GM12878 (cell line): Measurements from ENCODE around the gene CNTNAP2. TPM values are rescaled to one million over a fixed set of nuclear protein-coding genes. Genes with fewer than 3 reads are reported as not detected.

Experiments
- ATAC-seq: fragments of 200-7000 bp; cut with Tn5 transposase; 3 replicates; pipeline ENCODE4 v1.9.1; 2020; ENCODE audit warnings: mild to moderate bottlenecking, moderate library complexity
- BruUV-seq: library from RNA; stranded (reverse); fragments of 400-500 nt; replicated peaks from 2 replicates; lab custom pipeline; 2021; lab: Mats Ljungman, UMichigan
- CTCF ChIA-PET: fragments of 300-600 bp; sonication (Branson Sonifier 250); formaldehyde crosslinking; extraction: SDS; loops from one replicate; lab custom pipeline; 2021; ENCODE audit warnings: inconsistent platforms; lab: Yijun Ruan, JAX
- POLR2A ChIA-PET: fragments of 350-600 bp; formaldehyde crosslinking; extraction: SDS; loops from one replicate; lab custom pipeline; 2021; ENCODE audit warnings: inconsistent platforms; lab: Charles Lee
- RAD21 ChIA-PET: fragments of 300-600 bp; sonication (Branson Sonifier 250); formaldehyde crosslinking; loops from one replicate; lab custom pipeline; 2023; ENCODE audit warnings: antibody characterized with exemption; ENCODE audit not compliant: unreplicated experiment; lab: Charles Lee
- SMC1A ChIA-PET: fragments of 300-600 bp; sonication (Branson Sonifier 250); formaldehyde crosslinking; loops from one replicate; lab custom pipeline; 2023; ENCODE audit not compliant: unreplicated experiment, uncharacterized antibody; lab: Charles Lee
- DNase-seq: peaks from one replicate; pipeline ENCODE4 v3.0.0-alpha.2; 2011; ENCODE audit warnings: low read depth, low spot score
- FAIRE-seq: peaks from 3 replicates; lab custom pipeline; 2011; peaks lifted over from hg19 to GRCh38; lab: Jason Lieb, UNC
- H2AFZ ChIP-seq: 2 replicates; pipeline ENCODE4 v1.6.0; 2011; ENCODE audit warnings: low read depth, low read length, control low read depth; ENCODE audit not compliant: control insufficient read depth
- H3K27ac ChIP-seq: 2 replicates; pipeline ENCODE4 v1.5.1; 2011; ENCODE audit warnings: control low read depth; ENCODE audit not compliant: control insufficient read depth, insufficient read depth
- H3K27me3 ChIP-seq, 2 experiments: replicated peaks in 1 of 2; 2 replicates each; pipeline versions ENCODE4 v1.6.0 to v1.6.1; 2011; ENCODE audit warnings: low read length in 1 of 2; ENCODE audit not compliant: control insufficient read depth in 2 of 2, insufficient read depth in 2 of 2
- H3K36me3 ChIP-seq, 2 experiments: 2 replicates each; pipeline ENCODE4 v1.5.1; 2011; ENCODE audit warnings: low read length in 1 of 2; ENCODE audit not compliant: control insufficient read depth in 2 of 2, insufficient read depth in 2 of 2
- H3K4me1 ChIP-seq: 2 replicates; pipeline ENCODE4 v1.6.1; 2011; ENCODE audit warnings: mild to moderate bottlenecking, low read length, moderate library complexity, mixed read lengths; ENCODE audit not compliant: control insufficient read depth, insufficient read depth
- H3K4me2 ChIP-seq: 2 replicates; pipeline ENCODE4 v1.6.0; 2011; ENCODE audit warnings: control low read depth; ENCODE audit not compliant: control insufficient read depth, insufficient read depth
- H3K4me3 ChIP-seq: fragments of 200-600 bp; sonication (generic); 2 replicates; pipeline ENCODE4 v1.5.1; 2016
- H3K79me2 ChIP-seq: 2 replicates; pipeline ENCODE4 v1.6.0; 2011; ENCODE audit warnings: low read length; ENCODE audit not compliant: control insufficient read depth, insufficient read depth
- H3K9ac ChIP-seq: 2 replicates; pipeline ENCODE4 v1.8.0; 2011; ENCODE audit warnings: low read length, control low read depth, mixed read lengths; ENCODE audit not compliant: control insufficient read depth, insufficient read depth
- H3K9me3 ChIP-seq: replicated peaks from 3 replicates; pipeline ENCODE4 v1.5.1; 2011; ENCODE audit warnings: mild to moderate bottlenecking, low read length; ENCODE audit not compliant: control insufficient read depth, insufficient read depth
- H4K20me1 ChIP-seq: 2 replicates; pipeline ENCODE4 v1.6.0; 2011; ENCODE audit not compliant: control insufficient read depth, insufficient read depth
- FOXM1 ChIP-seq: IDR thresholded peaks from 2 replicates; pipeline ENCODE4 v1.6.1; 2012; ENCODE audit warnings: low read depth, mild to moderate bottlenecking, inconsistent platforms, low read length, moderate library complexity
- HDGF ChIP-seq: fragments of 450-650 bp; IDR thresholded peaks from 2 replicates; pipeline ENCODE4 v1.6.1; 2016; ENCODE audit warnings: antibody characterized with exemption
- JUNB ChIP-seq: IDR thresholded peaks from 2 replicates; pipeline ENCODE4 v1.6.1; 2016; ENCODE audit warnings: antibody characterized with exemption, mild to moderate bottlenecking
- KAT2A ChIP-seq: conservative IDR thresholded peaks from 2 replicates; pipeline ENCODE4 v1.6.1; 2011; ENCODE audit warnings: low read depth, low read length; ENCODE audit not compliant: control insufficient read depth
- MEF2B ChIP-seq: fragments of 450-650 bp; IDR thresholded peaks from 2 replicates; pipeline ENCODE4 v1.6.1; 2018; ENCODE audit warnings: mild to moderate bottlenecking, moderate library complexity; ENCODE audit not compliant: partially characterized antibody, poor library complexity, severe bottlenecking
- PAX5 ChIP-seq: IDR thresholded peaks from 2 replicates; pipeline ENCODE4 v1.6.1; 2011; ENCODE audit warnings: low read depth, low read length, borderline replicate concordance
- RELB ChIP-seq: fragments of 450-650 bp; IDR thresholded peaks from 2 replicates; pipeline ENCODE4 v1.6.1; 2017; ENCODE audit warnings: low read depth, mild to moderate bottlenecking, moderate library complexity
- SMAD5 ChIP-seq: IDR thresholded peaks from 2 replicates; pipeline ENCODE4 v1.6.1; 2016; ENCODE audit warnings: antibody characterized with exemption, low read depth
- SREBF1 ChIP-seq: IDR thresholded peaks from 2 replicates; pipeline ENCODE4 v1.6.1; 2012; ENCODE audit warnings: mild to moderate bottlenecking, low read length
- SUPT20H ChIP-seq: IDR thresholded peaks from 2 replicates; pipeline ENCODE4 v1.6.1; 2011; ENCODE audit warnings: low read depth, mild to moderate bottlenecking, low read length, moderate library complexity, borderline replicate concordance; ENCODE audit not compliant: control insufficient read depth
- TCF7 ChIP-seq: IDR thresholded peaks from 2 replicates; pipeline ENCODE4 v1.6.1; 2014; ENCODE audit warnings: antibody characterized with exemption, borderline replicate concordance
- ZBED1 ChIP-seq: IDR thresholded peaks from 2 replicates; pipeline ENCODE4 v1.6.1; 2016; ENCODE audit warnings: borderline replicate concordance
- ZNF384 ChIP-seq: IDR thresholded peaks from 2 replicates; pipeline ENCODE4 v1.6.1; 2012; ENCODE audit warnings: low read depth, mild to moderate bottlenecking, low read length, improper control_type of control experiment, borderline replicate concordance
- WGBS: methylation state at CpG from one replicate; pipeline ENCODE4 v1.1.6; 2016; ENCODE audit warnings: low lambda C conversion rate; ENCODE audit not compliant: insufficient replicate concordance, insufficient coverage; ENCODE audit errors: missing lambda C conversion rate; 5-methylcytosine and 5-hydroxymethylcytosine counted together
- in situ Hi-C: fragments of 300-500 bp; cut with MboI; formaldehyde crosslinking; loops from 9 replicates; pipeline ENCODE4 v1.14.3; 2018; ENCODE audit warnings: mixed read lengths
- intact Hi-C: fragments of 100-400 bp; cut with micrococcal nuclease; formaldehyde crosslinking; loops from one replicate; pipeline ENCODE4 v1.14.2; 2022; ENCODE audit not compliant: unreplicated experiment
- polyA plus RNA-seq, 11 experiments: library from polyadenylated mRNA; depleted of rRNA in 4 of 11; unstranded in 6 of 11; stranded (reverse) in 5 of 11; fragments of >200 nt; fragmentation: Nextera tagmentation in 4 of 11; fragmentation: Illumina TruSeq in 1 of 11; extraction: Ambion mirVana in 4 of 11; extraction: Trizol in 1 of 11; gene quantifications; 1 replicate in 1 of 11; 2 replicates in 10 of 11; pipeline versions ENCODE4 v1.2.1 to v1.2.3, GENCODE V29; 2011 to 2016; ENCODE audit warnings: inconsistent platforms in 2 of 11, missing spikeins in 2 of 11, low read depth in 1 of 11
- total RNA-seq, 4 experiments: library from RNA; depleted of rRNA in 3 of 4; stranded (reverse); fragments of >200 nt in 3 of 4; fragmentation: Illumina TruSeq in 1 of 4; extraction: Trizol in 1 of 4; gene quantifications; 2 replicates each; pipeline versions ENCODE4 v1.2.1 to v1.2.3, GENCODE V29; 2013 to 2021
- TF ChIP-seq, protein P1 (sequence below): fragments of 450-650 bp; conservative IDR thresholded peaks from 2 replicates; pipeline ENCODE4 v1.6.1; 2017; ENCODE audit warnings: mild to moderate bottlenecking, moderate library complexity
- TF ChIP-seq, protein P2 (sequence below): fragments of 450-650 bp; IDR thresholded peaks from 2 replicates; pipeline ENCODE4 v1.6.1; 2016; ENCODE audit warnings: mild to moderate bottlenecking

Gene CNTNAP2
- total and polyA plus RNA-seq, 10 of the 15 experiments (the other 5 are each of a cell fraction or from before 2014, with no cell fraction given): 0.03 to 0.08 (median 0.03) TPM; not detected in 7

DNA sequence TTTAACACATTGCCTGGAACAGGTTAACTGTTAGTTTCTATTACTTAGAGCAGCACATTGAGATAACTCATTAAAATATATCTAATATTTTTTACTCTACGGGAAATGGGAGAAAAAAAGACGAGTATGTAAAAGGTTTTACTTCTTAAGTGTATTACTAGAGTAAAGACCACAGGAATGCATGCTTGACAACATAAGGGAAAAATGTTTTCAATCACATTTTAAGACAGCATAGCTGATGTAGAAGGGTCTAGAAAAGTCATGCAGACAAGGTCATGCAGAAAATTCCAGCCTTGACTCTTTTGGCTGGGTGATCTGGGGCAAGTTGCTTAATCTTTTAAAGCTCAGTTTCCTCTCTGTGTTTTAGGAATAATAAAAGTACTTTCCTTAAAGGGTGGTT is 806.2 kb downstream of the CNTNAP2 start:
- Histone ChIP-seq H3K4me2 (no peak overlapping the region), H3K9me3 (no peaks in the 10 kb centered on the region), H3K9ac (no peak overlapping the region), H3K36me3 (no peaks in the 10 kb centered on the region), H3K79me2 (no peaks in the 10 kb centered on the region), H3K4me3 (no peak overlapping the region), H3K27me3 (no peaks in the 10 kb centered on the region), H4K20me1 (no peaks in the 10 kb centered on the region), H3K4me1 (no peaks in the 10 kb centered on the region), H2AFZ (no peak overlapping the region), H3K27ac (no peak overlapping the region)
- RAD21 ChIA-PET: no interaction called here
- POLR2A ChIA-PET: no interaction called here
- DNase-seq (no peak), FAIRE-seq (no peak), ATAC-seq (no peak)
- SMC1A ChIA-PET: no interaction called here
- BruUV-seq: no TSS peak
- in situ Hi-C loops (no loop called here), intact Hi-C loops (no loop called here)
- WGBS: 0% methylated on average over 2 of the region's 2 CpGs
- no peak for TF ChIP-seq JUNB
- no peak for TF ChIP-seq TCF7
- TF ChIP-seq FOXM1: no peak
- no peak for TF ChIP-seq MEF2B
- TF ChIP-seq ZNF384: no peak
- TF ChIP-seq SREBF1: no peak
- CTCF ChIA-PET: no interaction called here

GRCh38 chr7:146926841-146927240 is 810.2 kb downstream of the CNTNAP2 start:
- Histone ChIP-seq H3K36me3 (no peaks in the 10 kb centered on the region), H3K9me3 (no peaks in the 10 kb centered on the region), H3K4me3 (no peak overlapping the region), H2AFZ (no peak overlapping the region), H4K20me1 (no peaks in the 10 kb centered on the region), H3K4me2 (no peak overlapping the region), H3K27me3 (no peaks in the 10 kb centered on the region), H3K79me2 (no peaks in the 10 kb centered on the region), H3K4me1 (no peaks in the 10 kb centered on the region), H3K9ac (no peak overlapping the region), H3K27ac (no peak overlapping the region)
- FAIRE-seq (no peak), ATAC-seq (no peak), DNase-seq (no peak)
- WGBS: 0% methylated on average over 2 of the region's 2 CpGs
- POLR2A ChIA-PET: no interaction called here
- in situ Hi-C loops (no loop called here), intact Hi-C loops (no loop called here)
- RAD21 ChIA-PET: no interaction called here
- SMC1A ChIA-PET: interaction anchor here (1.6 kb wide), 1 partner anchor 10 kb away, joined by 3 read pairs; no protein-coding TSS in a partner anchor
- no TSS peak for BruUV-seq
- CTCF ChIA-PET: no interaction called here
- TF ChIP-seq HDGF: no peak
- no peak for TF ChIP-seq SMAD5
- TF ChIP-seq, protein P1, sequence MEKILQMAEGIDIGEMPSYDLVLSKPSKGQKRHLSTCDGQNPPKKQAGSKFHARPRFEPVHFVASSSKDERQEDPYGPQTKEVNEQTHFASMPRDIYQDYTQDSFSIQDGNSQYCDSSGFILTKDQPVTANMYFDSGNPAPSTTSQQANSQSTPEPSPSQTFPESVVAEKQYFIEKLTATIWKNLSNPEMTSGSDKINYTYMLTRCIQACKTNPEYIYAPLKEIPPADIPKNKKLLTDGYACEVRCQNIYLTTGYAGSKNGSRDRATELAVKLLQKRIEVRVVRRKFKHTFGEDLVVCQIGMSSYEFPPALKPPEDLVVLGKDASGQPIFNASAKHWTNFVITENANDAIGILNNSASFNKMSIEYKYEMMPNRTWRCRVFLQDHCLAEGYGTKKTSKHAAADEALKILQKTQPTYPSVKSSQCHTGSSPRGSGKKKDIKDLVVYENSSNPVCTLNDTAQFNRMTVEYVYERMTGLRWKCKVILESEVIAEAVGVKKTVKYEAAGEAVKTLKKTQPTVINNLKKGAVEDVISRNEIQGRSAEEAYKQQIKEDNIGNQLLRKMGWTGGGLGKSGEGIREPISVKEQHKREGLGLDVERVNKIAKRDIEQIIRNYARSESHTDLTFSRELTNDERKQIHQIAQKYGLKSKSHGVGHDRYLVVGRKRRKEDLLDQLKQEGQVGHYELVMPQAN: no peak
- TF ChIP-seq ZBED1: no peak
- no peak for TF ChIP-seq PAX5
- TF ChIP-seq RELB: no peak
- no peak for TF ChIP-seq SUPT20H
- TF ChIP-seq, protein P2, sequence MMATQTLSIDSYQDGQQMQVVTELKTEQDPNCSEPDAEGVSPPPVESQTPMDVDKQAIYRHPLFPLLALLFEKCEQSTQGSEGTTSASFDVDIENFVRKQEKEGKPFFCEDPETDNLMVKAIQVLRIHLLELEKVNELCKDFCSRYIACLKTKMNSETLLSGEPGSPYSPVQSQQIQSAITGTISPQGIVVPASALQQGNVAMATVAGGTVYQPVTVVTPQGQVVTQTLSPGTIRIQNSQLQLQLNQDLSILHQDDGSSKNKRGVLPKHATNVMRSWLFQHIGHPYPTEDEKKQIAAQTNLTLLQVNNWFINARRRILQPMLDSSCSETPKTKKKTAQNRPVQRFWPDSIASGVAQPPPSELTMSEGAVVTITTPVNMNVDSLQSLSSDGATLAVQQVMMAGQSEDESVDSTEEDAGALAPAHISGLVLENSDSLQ: no peak
- no peak for TF ChIP-seq KAT2A
